ENCODE data around the gene HOXB9. TPM values are rescaled to one million over a fixed set of nuclear protein-coding genes. Genes with fewer than 3 reads are reported as not detected.

Gene HOXB9
- total and polyA plus RNA-seq, 9 of the 15 experiments (the other 6 are each of a cell fraction or from before 2014, with no cell fraction given), result 3.1 to 196 (median 77.6) TPM

- WGBS (ENCODE audit: insufficient coverage, low coverage, missing lambda C conversion rate), result 43% methylated on average over 6 of the region's 6 CpGs
- TF ChIP-seq BCOR (IDR thresholded peaks at IDR 0.05), result no peak
- peak; percentile 48; the same call in 1 of the 2 replicates for TF ChIP-seq SPI1 (IDR thresholded peaks at IDR 0.05; ENCODE audit: borderline replicate concordance, low read depth, low read length)
- TF ChIP-seq MBD1 (CRISPR knock-in tag; IDR thresholded peaks at IDR 0.05), result no peak
- no peak for TF ChIP-seq CBX1 (IDR thresholded peaks at IDR 0.05; ENCODE audit: low read depth)
- in situ Hi-C loops (cut with MboI) (no loop called here), intact Hi-C loops (cut with micrococcal nuclease) (no loop called here)
- Histone ChIP-seq H3K4me2 (ENCODE audit: insufficient read depth, low read length) (peak overlapping the region; percentile 73), H2AFZ (ENCODE audit: low read depth, low read length) (no peak overlapping the region), H3K9me1 (ENCODE audit: control insufficient read depth, insufficient read depth, low read length) (no peaks in the 10 kb centered on the region), H3K4me3 (peak overlapping the region; percentile 56), H3K4me1 (replicated peaks in 1 of 2; ENCODE audit: control insufficient read depth in 2 of 2, insufficient read depth in 2 of 2, low read length in 2 of 2) (peaks cover 15 to 39% of the 10 kb centered on the region in 2 experiments; a peak in 4 of 5 replicates), H3K27me3 (ENCODE audit: control insufficient read depth in 2 of 2, insufficient read depth in 2 of 2, low read length in 2 of 2) (no peaks in the 10 kb centered on the region), H4K20me1 (replicated peaks; ENCODE audit: control insufficient read depth, insufficient read depth, low read length) (no peaks in the 10 kb centered on the region), H3K27ac (ENCODE audit: extremely low read depth, low read depth, low read length) (peak overlapping the region; percentile 15; the same call in 2 of the 3 replicates), H3K9me3 (replicated peaks; ENCODE audit: control insufficient read depth, insufficient read depth, low read depth, low read length) (no peaks in the 10 kb centered on the region), H3K9ac (ENCODE audit: insufficient read depth in 1 of 2, low read depth in 2 of 2, low read length in 2 of 2) (peak overlapping the region; percentile 45 to 70; a peak in 3 of 4 replicates), H3K36me3 (ENCODE audit: control insufficient read depth, insufficient read depth, low read length) (no peaks in the 10 kb centered on the region), H3K79me2 (ENCODE audit: control insufficient read depth, insufficient read depth, low read length) (peaks cover 41% of the 10 kb centered on the region)
- DNase-seq (ENCODE audit: extremely low read depth in 1 of 4, low spot score in 3 of 4), result no peak
- POLR2A ChIA-PET, result interaction anchor here (1.3 to 1.7 kb wide), 2 partner anchors 10 to 13 kb away, joined by 3 to 8 read pairs; no protein-coding TSS in a partner anchor
- no peak for ATAC-seq
- CTCF ChIA-PET (ENCODE audit: low intra/inter-chr PET ratio), result no interaction called here
- FAIRE-seq, result no peak
- BruUV-seq (replicated peaks), result no TSS peak
Observed at GRCh38 chr17:48644910-48645557, 18.9 kb upstream of the HOXB9 start.

Data from K562 (cell line).